HG02759 (cell line): ENCODE results near the gene OR2A5.
"Not testable (repeated sequence)": the region's sequence is repeated elsewhere in the genome, so short reads cannot be mapped to it uniquely, and the experiment has no call there.

ENCODE experiments used
- ATAC-seq: cut with Tn5 transposase; IDR thresholded peaks from one replicate; pipeline ENCODE4 v1.9.1; 2021; ENCODE audit warnings: mild to moderate bottlenecking, moderate library complexity; ENCODE audit not compliant: unreplicated experiment

Gene OR2A5, protein sequence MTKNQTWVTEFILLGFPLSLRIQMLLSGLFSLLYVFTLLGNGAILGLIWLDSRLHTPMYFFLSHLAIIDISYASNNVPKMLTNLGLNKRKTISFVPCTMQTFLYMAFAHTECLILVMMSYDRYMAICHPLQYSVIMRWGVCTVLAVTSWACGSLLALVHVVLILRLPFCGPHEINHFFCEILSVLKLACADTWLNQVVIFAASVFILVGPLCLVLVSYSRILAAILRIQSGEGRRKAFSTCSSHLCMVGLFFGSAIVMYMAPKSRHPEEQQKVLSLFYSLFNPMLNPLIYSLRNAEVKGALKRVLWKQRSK

DNA sequence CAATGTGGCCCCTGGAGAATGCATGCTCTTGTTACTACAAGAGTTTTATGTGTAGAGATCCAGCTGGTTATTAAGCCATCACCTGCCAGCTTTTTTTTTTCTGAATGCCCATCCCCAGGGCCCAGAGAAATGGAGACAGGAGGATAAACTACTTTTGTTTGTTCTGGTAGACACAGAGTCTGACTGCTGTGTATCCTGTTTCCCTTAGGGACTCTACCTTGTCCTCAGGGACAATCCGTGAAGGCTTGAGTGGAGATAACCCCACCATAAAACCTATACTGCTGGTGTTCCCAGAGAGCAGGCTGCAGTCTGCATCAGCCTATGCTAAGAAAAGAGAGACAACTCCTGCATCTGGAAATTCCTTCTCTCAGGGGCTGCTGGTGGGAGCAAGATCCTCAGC is at the start of gene OR2A5:
OR2A5 (plus strand) TSS at position 301 of the 400 bp plus-strand sequence. CDS start 1,454 bp downstream, outside the sequence.
- ATAC-seq = no peak

DNA sequence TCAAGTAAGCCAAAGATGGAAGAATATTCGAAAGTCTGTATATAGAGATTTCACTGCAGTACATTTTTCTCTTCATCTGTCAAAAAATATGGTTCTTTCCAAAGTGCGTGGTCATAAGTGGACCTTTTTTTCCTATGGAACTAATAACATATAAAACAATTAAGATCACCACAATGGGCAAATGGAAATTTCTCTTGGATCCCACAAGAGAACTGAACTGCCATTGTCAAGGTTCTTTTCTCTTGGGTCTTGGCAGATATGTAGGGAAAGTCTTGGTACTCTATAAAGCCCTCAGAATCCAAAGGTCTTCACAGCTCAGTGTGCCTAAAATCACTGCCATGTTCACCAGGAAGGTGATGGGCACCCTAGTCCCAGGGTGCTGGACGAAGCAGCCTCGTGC is 48.7 kb upstream of the OR2A5 start, which contains the start of gene OR6B1:
OR6B1 (plus strand) TSS at position 301 of the 400 bp plus-strand sequence. CDS start 3,677 bp downstream, outside the sequence.
- no peak for ATAC-seq

- ATAC-seq = no peak
Observed at GRCh38 chr7:144001543-144001942, 47.2 kb upstream of the OR2A5 start.

DNA sequence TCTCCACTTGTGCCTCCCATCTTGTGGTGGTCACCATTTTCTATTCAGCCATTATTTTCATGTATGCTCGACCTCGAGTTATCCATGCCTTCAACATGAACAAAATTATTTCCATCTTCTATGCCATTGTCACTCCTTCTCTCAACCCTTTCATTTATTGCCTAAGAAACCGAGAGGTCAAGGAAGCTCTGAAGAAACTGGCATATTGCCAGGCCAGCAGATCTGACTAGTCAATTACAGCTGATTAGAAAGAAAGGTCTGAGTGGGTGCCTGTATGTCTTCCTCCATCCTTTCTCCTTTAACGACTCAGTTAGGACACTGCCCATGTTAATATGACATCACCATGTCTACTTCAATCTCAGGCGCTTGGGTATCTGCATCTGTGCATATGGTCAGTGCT is 44.0 kb upstream of the OR2A5 start:
- ATAC-seq = no peak

- ATAC-seq = no peak
Observed at GRCh38 chr7:144006029-144006691, 42.6 kb upstream of the OR2A5 start.

DNA sequence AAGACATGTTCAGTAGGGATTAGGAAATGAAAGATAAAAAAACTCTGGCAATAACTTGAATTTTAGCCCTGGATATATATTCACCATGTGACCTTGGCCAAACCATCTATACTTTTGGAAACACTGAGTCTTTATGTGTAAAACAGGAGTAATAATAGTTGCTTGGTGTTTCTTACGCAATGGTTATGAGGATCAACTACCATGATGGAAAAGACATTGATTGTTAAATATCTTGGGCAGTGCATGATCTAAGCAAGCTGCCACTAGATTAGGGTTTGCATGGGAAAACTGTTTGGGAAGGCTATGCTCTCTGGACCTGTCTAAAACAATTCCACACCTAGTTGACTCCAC is 42.1 kb upstream of the OR2A5 start:
- no peak for ATAC-seq

GRCh38 chr7:144009361-144009760 is 39.4 kb upstream of the OR2A5 start:
- no peak for ATAC-seq

GRCh38 chr7:144010061-144010460 is 38.7 kb upstream of the OR2A5 start:
- ATAC-seq = not testable (repeated sequence)

DNA sequence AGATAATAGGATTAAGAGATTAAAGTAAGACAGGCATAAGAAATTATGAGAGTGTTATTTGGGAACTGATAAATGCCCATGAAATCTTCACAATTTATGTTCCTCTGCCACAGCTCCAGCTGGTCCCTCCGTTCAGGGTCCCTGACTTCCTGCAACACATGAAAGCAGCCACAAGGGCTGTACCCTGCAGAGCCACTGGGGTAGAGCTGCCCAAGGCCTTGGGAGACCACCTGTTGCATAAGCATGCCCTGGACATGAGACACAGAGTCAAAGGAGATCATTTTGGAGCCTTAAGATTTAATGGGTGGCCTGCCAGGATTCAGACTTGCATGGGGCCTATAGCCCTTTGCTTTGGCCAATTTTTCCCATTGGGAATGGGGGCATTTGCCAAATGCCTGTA is 37.9 kb upstream of the OR2A5 start:
- not testable (repeated sequence) for ATAC-seq

DNA sequence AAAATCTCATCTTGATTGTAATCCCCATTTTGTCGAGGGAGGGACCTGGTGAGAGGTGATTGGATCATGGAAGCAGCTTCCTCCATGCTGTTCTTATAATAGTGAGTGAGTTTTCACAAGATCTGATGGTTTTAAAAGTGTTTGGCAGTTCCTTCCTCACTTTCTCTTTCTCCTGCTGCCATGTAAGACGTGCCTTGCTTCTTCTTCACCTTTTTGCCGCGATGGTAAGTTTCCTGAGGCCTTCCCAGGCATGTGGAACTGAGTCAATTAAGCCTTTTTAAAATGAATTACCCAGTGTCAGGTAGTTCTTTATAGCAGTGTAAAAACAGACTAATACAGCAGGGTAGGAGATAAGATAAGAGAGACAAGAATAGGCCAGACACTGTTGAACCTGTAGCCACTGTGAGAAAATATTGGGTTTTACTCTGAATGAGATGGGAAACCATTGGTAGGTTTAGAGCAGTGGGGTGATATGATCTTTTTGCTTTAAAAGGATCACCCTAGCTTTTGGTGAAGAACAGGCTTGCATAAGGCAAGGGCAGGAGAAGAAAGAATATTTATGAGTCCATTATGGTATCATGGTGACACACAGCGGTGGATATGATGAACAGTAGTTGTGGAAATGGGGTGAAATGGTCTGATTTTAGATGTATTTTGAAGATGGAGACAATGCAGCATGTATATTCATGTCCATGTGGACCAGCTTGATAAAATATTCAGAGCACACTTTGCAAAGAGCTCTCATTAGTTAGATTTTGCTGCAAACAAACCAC is 37.1 kb upstream of the OR2A5 start:
- no peak for ATAC-seq

- no peak for ATAC-seq
Observed at GRCh38 chr7:144018065-144018464, 30.7 kb upstream of the OR2A5 start.

- ATAC-seq = no peak
Observed at GRCh38 chr7:144019457-144019856, 29.3 kb upstream of the OR2A5 start.

GRCh38 chr7:144020340-144020739 is 28.4 kb upstream of the OR2A5 start:
- ATAC-seq = no peak

DNA sequence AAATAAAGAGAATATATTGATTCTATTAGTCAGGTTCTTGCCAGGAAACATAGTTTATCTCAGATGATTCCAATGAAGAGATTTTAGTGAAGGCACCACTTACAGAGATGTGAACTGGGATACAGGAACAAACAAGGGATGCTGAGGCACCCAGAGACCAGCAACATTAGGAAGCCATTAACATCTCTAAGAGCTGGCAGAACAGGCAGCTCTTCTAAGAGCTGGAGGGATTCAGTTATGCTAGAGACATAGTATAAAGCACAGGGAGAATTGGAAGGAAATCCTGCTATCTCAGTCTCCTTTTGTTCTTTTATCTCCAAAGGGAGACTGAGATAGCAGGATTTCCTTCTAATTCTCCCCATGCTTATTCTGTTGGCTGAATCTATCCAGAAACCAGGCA is 26.6 kb upstream of the OR2A5 start:
- ATAC-seq = no peak

DNA sequence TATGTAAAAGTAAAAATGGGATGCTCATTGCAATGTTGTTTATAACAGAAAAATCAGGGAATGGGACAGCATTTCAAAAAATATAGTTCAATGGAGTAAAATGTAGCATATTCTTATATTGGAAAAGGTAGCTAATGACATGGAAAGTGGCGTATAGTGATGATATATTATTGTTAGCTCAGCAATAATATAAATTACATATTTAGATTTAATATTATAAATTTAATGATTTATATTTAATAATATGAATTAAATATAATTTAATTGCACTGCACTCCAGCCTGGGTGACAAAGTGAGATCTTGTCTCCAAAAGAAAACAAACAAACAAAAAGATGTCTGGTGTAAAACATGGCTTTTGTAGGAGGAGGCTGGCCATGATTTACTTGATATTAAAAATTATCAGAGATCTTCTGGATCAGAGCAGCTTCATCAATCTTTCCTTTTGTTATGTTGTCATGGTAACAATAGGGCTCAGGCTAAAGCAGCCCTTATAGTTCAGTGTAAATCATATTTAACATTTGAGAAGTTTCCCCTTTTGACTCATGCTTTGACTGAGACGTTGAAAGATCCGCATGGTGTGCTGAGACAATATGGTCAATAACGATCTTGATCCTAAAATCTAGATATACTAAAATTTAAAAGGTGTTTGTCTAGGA is 25.4 kb upstream of the OR2A5 start:
- no peak for ATAC-seq

DNA sequence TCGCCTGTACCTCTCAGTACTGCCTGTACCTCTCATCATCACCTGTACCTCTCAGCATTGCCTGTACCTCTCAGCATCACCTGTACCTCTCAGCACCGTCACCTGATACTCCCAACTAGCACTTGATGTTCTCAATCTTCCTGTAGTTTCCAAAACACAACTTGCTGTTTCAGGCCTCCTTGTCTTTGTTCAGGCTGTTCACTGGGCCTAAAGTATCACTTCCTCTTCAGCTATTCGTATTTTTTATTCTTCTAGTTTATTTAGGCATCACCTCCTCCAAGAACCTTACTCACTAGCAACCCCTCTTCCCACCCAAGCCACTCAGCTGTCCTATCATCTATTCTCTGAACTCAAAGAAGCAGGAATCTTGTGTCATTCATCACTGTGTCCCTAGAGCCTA is 24.5 kb upstream of the OR2A5 start:
- ATAC-seq = no peak

DNA sequence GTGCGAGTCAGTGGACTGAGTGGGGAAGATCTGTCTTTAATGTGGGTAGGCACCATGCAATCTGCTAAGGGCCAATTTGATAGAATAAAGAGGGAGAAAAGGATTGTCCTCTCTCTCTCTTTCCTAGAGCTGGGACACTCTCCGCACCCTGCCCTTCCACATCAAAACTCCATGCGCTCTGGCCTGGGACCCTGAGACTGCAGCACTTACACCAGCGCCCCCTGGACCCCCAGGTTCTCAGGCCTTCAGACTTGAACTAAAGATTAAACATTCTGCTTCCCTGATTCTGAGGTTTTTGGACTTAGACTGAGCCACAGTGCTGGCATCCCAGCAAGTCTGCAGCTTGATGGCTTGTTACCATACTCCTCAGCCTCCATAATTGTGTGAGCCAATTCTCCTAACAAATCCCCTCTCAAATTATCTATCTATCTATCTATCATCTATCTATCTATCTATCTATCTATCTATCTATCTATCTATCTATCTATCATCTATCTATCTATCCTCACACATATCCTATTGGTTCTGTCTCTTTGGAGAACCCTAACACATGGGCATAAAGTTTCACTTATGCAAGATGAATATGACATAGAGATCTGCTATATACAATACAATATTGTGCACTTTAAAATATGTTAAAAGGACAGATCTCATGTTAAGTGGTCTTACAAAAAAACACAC is 22.4 kb upstream of the OR2A5 start:
- no peak for ATAC-seq

- no peak for ATAC-seq
Observed at GRCh38 chr7:144027070-144027469, 21.7 kb upstream of the OR2A5 start.

- no peak for ATAC-seq
Observed at GRCh38 chr7:144027974-144028373, 20.8 kb upstream of the OR2A5 start.

DNA sequence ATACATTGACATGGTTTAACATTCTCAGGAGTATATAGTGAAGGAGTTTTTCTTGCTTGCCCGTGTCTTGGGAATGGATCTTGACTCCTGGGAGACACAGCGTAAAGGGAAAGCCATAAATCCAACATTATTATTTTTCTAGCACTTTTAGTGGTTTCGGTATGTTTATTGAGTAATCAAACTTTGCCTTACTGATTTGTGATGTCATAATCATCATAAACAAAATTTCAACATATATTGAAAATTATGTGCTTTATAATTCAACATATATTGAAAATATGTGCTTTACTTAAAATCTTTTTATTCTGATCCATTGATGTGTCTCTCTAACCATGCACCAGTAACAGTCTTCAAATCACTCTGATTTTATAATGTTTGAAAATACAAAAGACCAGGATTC is 20.2 kb upstream of the OR2A5 start:
- ATAC-seq = no peak

DNA sequence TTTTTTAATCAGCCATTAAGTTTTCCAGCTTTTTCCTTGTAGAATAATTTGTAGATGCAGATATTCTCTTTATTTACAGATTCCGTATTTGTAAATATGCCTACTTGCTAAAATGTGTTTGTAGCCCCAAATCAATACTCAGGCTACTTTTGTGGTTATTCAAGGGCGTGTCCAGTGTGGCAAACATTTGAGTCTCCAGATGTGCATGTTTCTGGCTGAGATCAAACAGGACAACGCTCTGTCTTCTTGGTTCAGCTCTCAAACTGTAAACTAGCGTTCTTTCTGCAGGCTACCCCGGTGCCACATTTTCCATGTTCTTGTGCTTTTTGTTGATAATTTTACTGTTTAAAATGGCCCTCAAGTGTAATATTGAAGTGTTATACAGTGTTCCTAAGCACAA is 16.2 kb upstream of the OR2A5 start:
- ATAC-seq = no peak
